OCI-LY7 (cell line): ENCODE measurements around the gene KCNQ1OT1. TPM values are rescaled to one million over a fixed set of nuclear protein-coding genes. Genes with fewer than 3 reads are reported as not detected.

Experiments
- BruUV-seq: library from RNA; stranded (reverse); fragments of 400-500 nt; replicated peaks from 2 replicates; lab custom pipeline; 2021; lab: Mats Ljungman, UMichigan
- CTCF ChIA-PET: fragments of 300-600 bp; sonication (Branson Sonifier 250); formaldehyde crosslinking; loops from one replicate; lab custom pipeline; 2022; ENCODE audit warnings: antibody characterized with exemption; ENCODE audit not compliant: unreplicated experiment; lab: Charles Lee
- POLR2A ChIA-PET: fragments of 300-600 bp; sonication (Branson Sonifier 250); formaldehyde crosslinking; loops from one replicate; lab custom pipeline; 2022; ENCODE audit warnings: antibody characterized with exemption; lab: Charles Lee
- DNase-seq: peaks from one replicate; pipeline ENCODE4 v3.0.0-alpha.2; 2015; ENCODE audit warnings: low spot score
- H2AFZ ChIP-seq: fragments of 200-600 bp; sonication (generic), shearing (Covaris generic); 2 replicates; pipeline ENCODE4 v1.6.1; 2014; ENCODE audit warnings: mild to moderate bottlenecking, antibody characterized with exemption, low read length, moderate library complexity
- H3K27ac ChIP-seq: fragments of 200-600 bp; sonication (generic); 2 replicates; pipeline ENCODE4 v1.5.1; 2014; ENCODE audit warnings: mixed run types, low read depth, mild to moderate bottlenecking, moderate library complexity, low read length, inconsistent platforms; ENCODE audit not compliant: poor library complexity, severe bottlenecking
- H3K36me3 ChIP-seq: fragments of 200-600 bp; sonication (generic); 2 replicates; pipeline ENCODE4 v1.6.1; 2014; ENCODE audit warnings: mild to moderate bottlenecking, antibody characterized with exemption, low read length, moderate library complexity, mixed read lengths; ENCODE audit not compliant: insufficient read depth
- H3K4me1 ChIP-seq: fragments of 200-600 bp; sonication (generic); 2 replicates; pipeline ENCODE4 v1.5.1; 2014; ENCODE audit warnings: mild to moderate bottlenecking, low read length; ENCODE audit not compliant: insufficient read depth, poor library complexity, severe bottlenecking
- H3K4me2 ChIP-seq: fragments of 200-600 bp; sonication (generic); 2 replicates; pipeline ENCODE4 v1.6.1; 2014; ENCODE audit warnings: mild to moderate bottlenecking, low read length
- H3K4me3 ChIP-seq: fragments of 200-600 bp; sonication (generic); 2 replicates; pipeline ENCODE4 v1.5.1; 2014; ENCODE audit warnings: mild to moderate bottlenecking, low read depth, low read length; ENCODE audit not compliant: poor library complexity, severe bottlenecking
- H3K79me2 ChIP-seq: fragments of 200-600 bp; sonication (generic); 2 replicates; pipeline ENCODE4 v1.6.1; 2016; ENCODE audit warnings: low read depth, mild to moderate bottlenecking, low read length, moderate library complexity, mixed read lengths; ENCODE audit not compliant: insufficient read depth
- H3K9me2 ChIP-seq: fragments of 200-600 bp; sonication (generic); 2 replicates; pipeline ENCODE4 v1.6.1; 2016; ENCODE audit warnings: mild to moderate bottlenecking, low read length, mixed read lengths; ENCODE audit not compliant: insufficient read depth
- H3K9me3 ChIP-seq: fragments of 200-600 bp; sonication (generic); 2 replicates; pipeline ENCODE4 v1.6.1; 2014; ENCODE audit warnings: mild to moderate bottlenecking, mixed run types, low read length, mixed read lengths
- H4K20me1 ChIP-seq: fragments of 200-600 bp; sonication (generic); 2 replicates; pipeline ENCODE4 v1.6.1; 2014; ENCODE audit warnings: mild to moderate bottlenecking, antibody characterized with exemption, low read length, moderate library complexity, mixed read lengths; ENCODE audit not compliant: insufficient read depth
- EZH2phosphoT487 ChIP-seq: fragments of 200-600 bp; sonication (generic); IDR thresholded peaks from 2 replicates; pipeline ENCODE4 v1.6.1; 2018; ENCODE audit warnings: low read depth, borderline replicate concordance, mild to moderate bottlenecking, mixed run types, antibody characterized with exemption, low read length, moderate library complexity, mixed read lengths
- intact Hi-C: fragments of 100-400 bp; cut with micrococcal nuclease; formaldehyde crosslinking; loops from one replicate; pipeline ENCODE4 v1.10.0; 2022; ENCODE audit not compliant: unreplicated experiment
- total RNA-seq, 2 experiments: library from RNA; depleted of rRNA in 1 of 2; stranded (reverse); fragments of >200 nt in 1 of 2; shearing (Covaris generic) in 1 of 2; gene quantifications; 2 replicates each; pipeline ENCODE4 v1.2.3, GENCODE V29; 2014 to 2022
- TF ChIP-seq, protein P1 (sequence below): fragments of 200-600 bp; sonication (generic); conservative IDR thresholded peaks from 2 replicates; pipeline ENCODE4 v1.5.1; 2014; ENCODE audit warnings: mild to moderate bottlenecking, antibody characterized with exemption, low read length, moderate library complexity, mixed read lengths

KCNQ1OT1 gene
- total RNA-seq, 2 experiments from 2014 or later: 2.9 to 3.4 TPM

DNA sequence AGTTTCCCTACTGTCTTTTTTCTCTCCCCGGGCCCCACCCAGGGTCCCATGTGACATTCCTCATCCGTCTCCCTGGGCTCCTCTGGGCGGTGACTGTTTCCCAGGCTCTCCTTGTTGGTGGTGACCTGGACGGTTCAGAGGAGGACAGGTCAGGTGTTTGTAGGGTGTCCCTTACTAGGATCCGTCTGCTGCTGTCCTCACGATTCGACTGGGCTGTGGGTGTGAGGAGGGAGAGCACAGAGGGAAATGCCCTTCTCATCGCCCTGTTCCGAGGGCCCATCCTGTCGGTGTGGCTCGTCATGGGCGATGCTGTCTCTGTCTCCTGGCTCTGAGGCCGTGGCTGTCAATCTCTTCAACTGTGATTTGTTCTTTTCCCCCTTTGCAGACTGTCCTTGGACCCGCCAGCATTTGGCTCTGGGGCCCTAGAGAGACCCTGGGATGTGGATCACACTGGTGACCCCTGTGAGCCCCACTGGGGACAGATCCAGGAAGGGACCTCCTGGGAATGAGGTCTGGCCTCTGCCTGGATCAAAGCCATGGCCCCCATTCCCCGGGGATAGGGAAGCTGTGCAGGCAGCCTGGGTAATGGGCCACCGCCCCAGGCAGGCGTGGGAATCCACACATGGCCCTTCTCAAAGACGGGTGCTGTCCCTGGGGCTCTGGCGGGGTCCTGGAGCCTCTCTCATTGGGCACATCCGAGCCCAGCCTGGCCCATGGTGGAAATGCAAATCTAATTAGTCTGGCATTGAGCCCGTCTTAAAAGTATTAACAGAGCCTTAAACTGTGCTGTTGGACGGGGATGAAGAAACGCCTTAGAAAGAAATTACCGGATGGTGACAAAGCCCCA lies 46.8 kb upstream of the KCNQ1OT1 start:
- no peak overlapping the region for H3K4me2 ChIP-seq
- H3K79me2 ChIP-seq: no peaks in the 10 kb centered on the region
- DNase-seq: no peak
- no peaks in the 10 kb centered on the region for H3K36me3 ChIP-seq
- H3K4me1 ChIP-seq: no peaks in the 10 kb centered on the region
- no peak overlapping the region for H2AFZ ChIP-seq
- H3K9me3 ChIP-seq: no peaks in the 10 kb centered on the region
- no peak overlapping the region for H3K4me3 ChIP-seq
- no peak overlapping the region for H3K27ac ChIP-seq
- ChIA-PET POLR2A (no interaction called here), CTCF (no interaction called here)
- no peaks in the 10 kb centered on the region for H3K9me2 ChIP-seq
- no peaks in the 10 kb centered on the region for H4K20me1 ChIP-seq
- intact Hi-C loops: no loop called here
- BruUV-seq: no TSS peak
- no peak for TF ChIP-seq EZH2phosphoT487
- TF ChIP-seq, protein P1, sequence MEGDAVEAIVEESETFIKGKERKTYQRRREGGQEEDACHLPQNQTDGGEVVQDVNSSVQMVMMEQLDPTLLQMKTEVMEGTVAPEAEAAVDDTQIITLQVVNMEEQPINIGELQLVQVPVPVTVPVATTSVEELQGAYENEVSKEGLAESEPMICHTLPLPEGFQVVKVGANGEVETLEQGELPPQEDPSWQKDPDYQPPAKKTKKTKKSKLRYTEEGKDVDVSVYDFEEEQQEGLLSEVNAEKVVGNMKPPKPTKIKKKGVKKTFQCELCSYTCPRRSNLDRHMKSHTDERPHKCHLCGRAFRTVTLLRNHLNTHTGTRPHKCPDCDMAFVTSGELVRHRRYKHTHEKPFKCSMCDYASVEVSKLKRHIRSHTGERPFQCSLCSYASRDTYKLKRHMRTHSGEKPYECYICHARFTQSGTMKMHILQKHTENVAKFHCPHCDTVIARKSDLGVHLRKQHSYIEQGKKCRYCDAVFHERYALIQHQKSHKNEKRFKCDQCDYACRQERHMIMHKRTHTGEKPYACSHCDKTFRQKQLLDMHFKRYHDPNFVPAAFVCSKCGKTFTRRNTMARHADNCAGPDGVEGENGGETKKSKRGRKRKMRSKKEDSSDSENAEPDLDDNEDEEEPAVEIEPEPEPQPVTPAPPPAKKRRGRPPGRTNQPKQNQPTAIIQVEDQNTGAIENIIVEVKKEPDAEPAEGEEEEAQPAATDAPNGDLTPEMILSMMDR: no peak

DNA sequence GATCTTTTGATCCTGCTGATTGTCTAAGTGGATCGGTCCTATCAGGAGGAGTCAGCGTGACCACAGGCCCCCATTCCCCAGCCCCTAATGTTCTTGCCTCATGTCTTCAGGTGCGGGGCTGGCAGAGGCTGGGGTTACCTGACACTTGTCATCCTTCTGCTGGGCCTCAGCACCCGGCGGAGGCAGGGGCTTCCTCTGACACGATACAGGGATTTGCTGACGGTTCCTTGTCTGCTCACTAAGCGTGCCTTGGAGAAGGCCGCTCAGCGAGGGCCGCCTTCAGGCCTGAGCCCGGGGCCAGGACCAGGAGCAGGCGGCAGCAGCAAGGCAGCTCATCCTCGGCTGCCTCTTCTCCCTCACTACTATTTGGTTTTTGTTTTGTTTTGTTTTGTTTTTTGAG lies 45.7 kb upstream of the KCNQ1OT1 start:
- H3K4me3 ChIP-seq: no peak overlapping the region
- no peaks in the 10 kb centered on the region for H3K9me3 ChIP-seq
- intact Hi-C loops: no loop called here
- H3K79me2 ChIP-seq: no peaks in the 10 kb centered on the region
- H3K9me2 ChIP-seq: no peaks in the 10 kb centered on the region
- no peak overlapping the region for H3K27ac ChIP-seq
- CTCF ChIA-PET: no interaction called here
- TF ChIP-seq, protein P1: no peak
- no peak for TF ChIP-seq EZH2phosphoT487
- DNase-seq: no peak
- H3K36me3 ChIP-seq: no peaks in the 10 kb centered on the region
- H4K20me1 ChIP-seq: no peaks in the 10 kb centered on the region
- H2AFZ ChIP-seq: no peak overlapping the region
- BruUV-seq: no TSS peak
- POLR2A ChIA-PET: no interaction called here
- H3K4me2 ChIP-seq: no peak overlapping the region
- H3K4me1 ChIP-seq: no peaks in the 10 kb centered on the region

DNA sequence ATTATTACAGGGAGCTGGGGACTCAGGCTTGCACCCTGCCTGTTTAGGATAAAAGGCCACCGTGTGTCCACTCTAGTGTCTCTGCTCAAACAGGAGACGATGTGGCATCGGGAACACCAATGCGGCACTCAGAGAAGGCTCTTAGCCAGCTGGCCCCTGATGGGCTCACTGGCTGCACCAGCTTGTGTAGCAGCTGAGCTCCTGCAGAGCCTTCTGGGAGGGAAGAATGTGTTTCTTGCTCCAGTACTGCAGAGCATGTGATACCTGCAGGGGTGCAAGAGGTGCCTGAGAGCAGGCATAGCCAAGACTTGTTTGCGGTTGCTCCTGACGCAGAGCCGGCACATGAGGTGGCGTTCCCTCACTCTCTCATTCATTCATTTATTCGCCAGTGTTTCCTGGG lies 44.4 kb upstream of the KCNQ1OT1 start:
- Histone ChIP-seq H3K27ac (no peak overlapping the region), H3K4me2 (no peak overlapping the region), H3K79me2 (no peaks in the 10 kb centered on the region), H3K36me3 (no peaks in the 10 kb centered on the region), H3K4me1 (no peaks in the 10 kb centered on the region), H3K4me3 (no peak overlapping the region), H3K9me2 (no peaks in the 10 kb centered on the region), H4K20me1 (no peaks in the 10 kb centered on the region), H3K9me3 (no peaks in the 10 kb centered on the region), H2AFZ (no peak overlapping the region)
- ChIA-PET CTCF (no interaction called here), POLR2A (no interaction called here)
- intact Hi-C loops: no loop called here
- BruUV-seq: no TSS peak
- TF ChIP-seq, protein P1: no peak
- TF ChIP-seq EZH2phosphoT487: no peak
- DNase-seq: no peak
